ENCODE data around the gene CNGB1. TPM values are rescaled to one million over a fixed set of nuclear protein-coding genes. Genes with fewer than 3 reads are reported as not detected.

The CNGB1 gene
- total and polyA plus RNA-seq, 2 of the 13 experiments (the other 11 are each of a cell fraction or from before 2014, with no cell fraction given) = 0.02 to 0.15 TPM

GRCh38 chr16:58000706-58001676 is 30.1 kb upstream of the CNGB1 start, which contains the start of gene USB1 (continued):
- TF ChIP-seq ZNF512 (CRISPR knock-in tag; IDR thresholded peaks at IDR 0.05) (peak; percentile 55; the same call in 1 of the 2 replicates), NPAS2 (CRISPR knock-in tag; IDR thresholded peaks at IDR 0.05; ENCODE audit: borderline replicate concordance) (no peak), HMGXB3 (CRISPR knock-in tag; IDR thresholded peaks at IDR 0.05; ENCODE audit: borderline replicate concordance) (no peak), ZNF280B (CRISPR knock-in tag; IDR thresholded peaks at IDR 0.05; ENCODE audit: borderline replicate concordance) (peak; percentile 94), THYN1 (CRISPR knock-in tag; IDR thresholded peaks at IDR 0.05; ENCODE audit: borderline replicate concordance, low read depth) (peak; percentile 78; the same call in 1 of the 2 replicates), PBX3 (CRISPR knock-in tag; IDR thresholded peaks at IDR 0.05; ENCODE audit: borderline replicate concordance) (0 out of 2 replicates have a peak, but pooled peaks have one; percentile 64), ZNF746 (CRISPR knock-in tag; IDR thresholded peaks at IDR 0.05) (peak; percentile 52; the same call in 1 of the 2 replicates), AHR (CRISPR knock-in tag; IDR thresholded peaks at IDR 0.05) (no peak), HDAC1 (CRISPR knock-in tag; IDR thresholded peaks at IDR 0.05) (peak; percentile 93), FOXP4 (CRISPR knock-in tag; IDR thresholded peaks at IDR 0.05) (peak; percentile 4; the same call in 1 of the 2 replicates), ZFP62 (CRISPR knock-in tag; IDR thresholded peaks at IDR 0.05) (no peak), KDM5B (CRISPR knock-in tag; IDR thresholded peaks at IDR 0.05; ENCODE audit: borderline replicate concordance) (peak; percentile 76)

Measured in HepG2 (cell line).